ENCODE data around the gene CORO2B.

DNA sequence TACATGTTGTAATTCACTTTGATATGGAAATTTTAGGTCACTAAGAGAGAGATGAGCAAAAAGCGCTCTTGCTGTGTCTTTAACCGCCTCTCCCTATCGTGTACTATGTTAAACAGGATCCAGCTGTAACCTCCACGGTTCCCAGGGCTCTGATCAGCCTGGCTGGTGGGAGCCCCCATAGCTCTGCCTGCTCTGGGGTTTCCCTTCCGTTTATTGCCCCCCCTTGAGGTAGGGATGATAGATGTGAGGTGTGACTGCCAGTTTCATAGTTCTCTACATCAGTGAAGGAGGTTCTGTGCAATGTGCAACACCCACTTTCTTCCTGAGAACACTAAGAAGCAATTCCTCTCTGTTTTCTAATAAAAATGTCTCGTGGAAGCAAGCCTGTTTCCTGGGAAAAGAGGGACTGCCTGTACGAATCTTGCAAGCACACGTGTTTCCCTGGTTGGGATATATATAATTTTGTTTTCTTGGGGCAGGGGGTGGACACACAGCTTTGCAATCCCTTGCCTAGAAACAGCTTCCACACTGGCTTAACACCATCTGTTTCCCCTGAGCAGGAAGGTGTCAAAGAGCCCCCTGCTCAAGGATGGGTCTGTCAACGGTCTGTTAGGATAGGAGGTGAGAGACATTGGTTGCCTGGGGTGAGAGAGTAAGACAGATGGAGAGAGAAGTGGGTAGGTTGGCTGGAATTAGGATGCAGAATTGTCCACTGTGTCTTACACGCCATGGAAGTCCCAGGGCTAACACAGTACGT, 23.8 kb downstream of the CORO2B start:
- TF ChIP-seq, protein P1, sequence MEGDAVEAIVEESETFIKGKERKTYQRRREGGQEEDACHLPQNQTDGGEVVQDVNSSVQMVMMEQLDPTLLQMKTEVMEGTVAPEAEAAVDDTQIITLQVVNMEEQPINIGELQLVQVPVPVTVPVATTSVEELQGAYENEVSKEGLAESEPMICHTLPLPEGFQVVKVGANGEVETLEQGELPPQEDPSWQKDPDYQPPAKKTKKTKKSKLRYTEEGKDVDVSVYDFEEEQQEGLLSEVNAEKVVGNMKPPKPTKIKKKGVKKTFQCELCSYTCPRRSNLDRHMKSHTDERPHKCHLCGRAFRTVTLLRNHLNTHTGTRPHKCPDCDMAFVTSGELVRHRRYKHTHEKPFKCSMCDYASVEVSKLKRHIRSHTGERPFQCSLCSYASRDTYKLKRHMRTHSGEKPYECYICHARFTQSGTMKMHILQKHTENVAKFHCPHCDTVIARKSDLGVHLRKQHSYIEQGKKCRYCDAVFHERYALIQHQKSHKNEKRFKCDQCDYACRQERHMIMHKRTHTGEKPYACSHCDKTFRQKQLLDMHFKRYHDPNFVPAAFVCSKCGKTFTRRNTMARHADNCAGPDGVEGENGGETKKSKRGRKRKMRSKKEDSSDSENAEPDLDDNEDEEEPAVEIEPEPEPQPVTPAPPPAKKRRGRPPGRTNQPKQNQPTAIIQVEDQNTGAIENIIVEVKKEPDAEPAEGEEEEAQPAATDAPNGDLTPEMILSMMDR (IDR thresholded peaks at IDR 0.05) = no peak
- TF ChIP-seq POLR2A (IDR thresholded peaks at IDR 0.05) = no peak

Data from thyroid gland (tissue), 4 donors.